GM18517 (cell line): ENCODE results near the gene RIT1.

Experiments used
- ATAC-seq: cut with Tn5 transposase; IDR thresholded peaks from one replicate; pipeline ENCODE4 v1.9.1; 2021; ENCODE audit warnings: mild to moderate bottlenecking, moderate library complexity; ENCODE audit not compliant: unreplicated experiment

The RIT1 gene

DNA sequence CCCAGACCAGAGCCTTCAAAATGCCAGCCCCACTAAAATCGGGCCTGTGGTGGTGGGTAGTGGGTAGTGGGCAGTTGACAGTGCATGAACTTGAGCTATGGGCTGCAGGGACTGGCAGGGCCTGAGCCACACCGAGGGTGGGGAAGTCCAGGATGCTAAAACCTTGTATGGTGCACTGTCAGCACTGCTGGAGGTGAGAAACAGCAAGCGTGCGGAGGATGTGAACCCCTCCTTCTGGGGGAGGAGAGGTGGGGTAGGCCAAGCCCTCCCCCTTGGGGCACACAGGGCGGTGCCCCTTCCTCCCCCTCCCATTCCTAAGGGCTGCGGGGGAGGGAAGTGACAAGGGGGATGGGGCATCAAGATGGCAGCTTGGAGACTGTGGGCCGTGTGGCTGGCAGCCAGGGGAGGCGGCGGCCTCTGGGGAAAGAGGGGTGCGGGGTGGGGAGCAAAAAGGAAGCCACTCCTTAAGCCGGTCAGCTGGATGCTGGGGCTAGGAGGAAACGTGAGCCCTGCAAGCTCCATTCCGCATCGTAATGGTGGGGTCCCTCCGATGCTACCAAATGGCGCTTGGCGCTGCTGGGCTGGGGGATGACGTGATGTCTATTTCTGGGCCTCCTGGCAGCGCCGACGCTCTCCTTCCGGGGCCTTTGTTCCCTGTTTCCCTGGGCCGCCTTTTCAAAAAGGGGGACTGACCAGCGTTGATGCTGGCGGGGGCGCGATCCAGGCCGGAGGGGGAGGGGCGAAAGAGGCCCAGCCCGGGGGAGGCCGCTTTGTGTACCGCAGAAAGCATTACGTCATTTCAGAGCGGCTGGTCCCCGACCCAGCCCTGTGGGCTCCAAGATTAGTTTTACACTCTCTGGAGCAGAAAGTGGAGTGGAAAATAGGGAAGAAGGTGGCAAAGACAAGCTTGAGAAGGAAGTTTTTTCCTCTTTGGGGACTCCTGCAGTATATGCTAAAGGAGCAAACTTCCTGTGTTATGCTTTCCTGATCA lies 51.0 kb downstream of the RIT1 start:
- no peak for ATAC-seq

DNA sequence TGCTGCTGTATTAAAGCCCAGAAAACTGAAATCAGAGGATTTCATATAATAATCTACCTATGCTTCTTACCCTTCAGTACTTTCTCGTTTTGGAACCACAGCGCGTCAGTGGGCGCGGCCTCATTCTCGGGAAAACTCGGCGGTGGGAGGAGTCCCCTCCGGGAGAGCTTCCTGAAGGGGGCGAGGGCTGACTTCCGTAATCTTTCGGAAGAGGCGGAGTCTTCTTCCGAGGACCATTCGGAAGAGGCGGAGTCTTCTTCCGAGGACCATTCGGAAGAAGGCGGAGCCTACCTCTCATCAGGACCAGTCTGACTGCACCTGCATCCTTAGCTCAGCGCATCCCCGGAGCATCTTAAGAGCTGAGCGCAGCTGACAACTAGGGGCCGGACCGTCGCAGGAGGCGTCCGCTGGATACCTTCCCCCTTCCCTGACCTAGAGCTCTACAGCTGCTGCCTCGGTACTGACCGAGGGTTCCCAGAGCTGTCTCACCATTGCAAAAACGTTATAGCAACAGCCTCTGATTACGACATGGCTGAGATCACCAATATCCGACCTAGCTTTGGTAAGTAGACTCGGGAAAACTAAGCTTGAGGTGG lies 51.8 kb downstream of the RIT1 start, which contains the start of gene SYT11:
Gene SYT11, plus strand, starts transcription at position 334 of the 596 bp plus-strand sequence. Its CDS starts 195 bp downstream, at position 529.
- peak; percentile 41 for ATAC-seq

DNA sequence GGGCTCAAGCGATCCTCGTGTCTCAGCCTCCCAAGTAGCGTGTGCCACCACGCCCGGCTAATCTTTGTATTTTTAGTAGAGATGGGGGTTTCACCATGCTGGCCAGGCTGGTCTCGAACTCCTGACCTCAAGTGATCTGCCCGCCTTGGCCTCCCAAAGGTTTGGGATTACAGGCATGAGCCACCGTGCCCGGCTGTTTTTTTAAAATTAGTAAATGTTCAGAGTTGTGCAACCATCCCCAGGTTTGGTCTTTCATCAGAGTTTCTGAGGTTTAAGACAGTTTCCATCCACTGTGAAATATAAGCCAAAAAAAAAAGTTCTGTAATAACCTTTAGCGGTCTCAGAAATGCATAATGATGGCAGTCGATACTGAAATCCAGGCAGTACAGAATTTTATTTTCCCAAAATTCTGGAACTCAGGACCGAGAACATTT lies 52.3 kb downstream of the RIT1 start:
- peak; percentile 11 for ATAC-seq

DNA sequence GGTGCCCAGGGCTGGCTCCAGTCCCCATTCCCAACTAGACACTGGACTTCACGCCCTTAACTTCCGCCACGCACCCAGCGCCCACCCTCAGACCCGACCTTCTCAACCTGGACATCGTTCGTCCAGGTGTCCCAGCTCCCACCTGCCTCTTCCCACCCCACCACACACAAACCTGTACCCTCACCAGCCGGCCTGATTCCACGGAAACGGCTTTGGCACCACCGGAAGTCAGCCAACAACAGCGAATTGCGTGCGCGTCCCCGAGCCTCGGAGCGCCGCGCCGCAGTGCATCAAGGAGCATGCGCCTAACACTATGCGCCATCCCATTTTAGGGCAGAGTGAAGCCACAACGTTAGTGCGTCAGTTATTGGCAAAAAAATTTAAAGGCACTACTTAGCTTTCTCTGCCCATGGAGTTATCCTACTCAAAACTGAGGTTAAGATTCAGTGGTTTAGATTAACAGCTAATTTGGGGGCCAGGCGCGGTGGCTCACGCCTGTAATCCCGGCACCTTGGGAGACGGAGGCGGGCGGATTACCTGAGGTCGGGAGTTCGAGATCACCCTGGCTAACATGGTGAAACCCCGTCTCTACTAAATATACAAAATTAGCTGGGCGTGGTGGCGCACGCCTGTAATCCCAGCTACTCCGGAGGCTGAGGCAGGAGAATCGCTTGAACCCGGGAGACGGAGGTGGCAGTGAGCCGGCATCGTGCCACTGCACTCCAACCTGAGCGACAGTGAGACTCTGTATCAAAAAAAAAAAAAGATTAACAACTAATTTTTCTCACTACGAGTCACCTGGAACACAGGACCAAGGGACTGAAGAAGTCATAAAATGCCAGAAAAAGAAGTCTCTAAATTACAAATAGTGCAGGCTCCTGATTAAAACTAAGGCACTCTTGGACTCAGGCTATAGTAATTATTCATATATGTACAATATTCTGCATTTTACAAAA lies 53.9 kb downstream of the RIT1 start, which contains the start of gene GON4L:
Gene GON4L, minus strand, starts transcription at position 240 of the 956 bp plus-strand sequence. CDS start 3,434 bp downstream, outside the sequence.
- ATAC-seq = peak; percentile 50

DNA sequence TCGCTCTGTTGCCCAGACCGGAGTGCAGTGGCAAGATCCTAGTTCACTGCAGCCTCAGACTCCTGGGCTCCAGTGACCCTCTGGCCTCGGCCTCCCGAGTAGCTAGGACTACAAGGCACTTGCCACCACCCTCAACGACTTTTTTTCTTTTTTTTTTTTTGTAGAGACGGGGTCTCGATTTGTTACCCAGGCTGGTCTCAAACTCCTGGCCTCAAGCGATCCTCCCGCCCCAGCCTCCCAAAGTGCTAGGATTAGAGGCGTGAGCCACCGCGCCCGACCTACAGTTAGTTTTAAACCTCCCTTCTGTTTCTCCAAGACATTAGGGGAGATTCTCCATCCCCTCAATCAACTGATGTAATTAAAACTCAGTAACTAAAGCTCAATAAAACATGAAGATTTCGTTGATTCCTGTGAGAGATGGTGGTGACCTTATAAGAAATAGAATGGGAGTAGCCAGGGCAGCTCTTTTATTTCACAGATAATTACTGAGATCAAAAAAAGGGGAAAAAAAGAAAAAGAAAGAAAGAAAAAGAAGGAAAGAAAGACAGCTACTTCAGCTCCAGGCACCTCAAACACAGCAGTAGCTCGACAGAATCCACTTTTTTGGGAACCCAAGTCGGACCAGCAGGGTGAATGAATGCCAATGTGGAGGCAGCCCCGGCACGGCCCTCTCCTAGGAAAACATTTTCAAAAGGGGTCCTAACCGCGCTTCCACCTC lies 54.7 kb downstream of the RIT1 start:
- ATAC-seq = no peak

DNA sequence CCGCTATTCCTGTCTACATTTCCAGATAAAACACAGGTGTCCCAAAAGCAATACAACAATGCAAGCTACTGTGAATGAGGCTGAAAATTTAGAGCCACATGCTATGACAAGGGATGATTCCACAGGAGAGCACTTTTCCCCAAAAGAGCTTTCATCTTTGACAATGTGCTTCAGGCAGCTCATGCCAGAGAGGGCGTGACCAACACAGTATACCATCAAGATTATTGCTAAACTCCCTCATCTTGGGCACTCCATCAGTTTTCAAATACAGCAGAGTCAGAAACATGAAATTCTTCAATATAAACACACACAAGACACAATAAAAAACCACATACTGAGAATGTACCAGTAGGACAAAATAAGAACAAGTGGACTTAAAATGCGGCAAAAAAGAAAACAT lies 60.8 kb downstream of the RIT1 start:
- no peak for ATAC-seq

DNA sequence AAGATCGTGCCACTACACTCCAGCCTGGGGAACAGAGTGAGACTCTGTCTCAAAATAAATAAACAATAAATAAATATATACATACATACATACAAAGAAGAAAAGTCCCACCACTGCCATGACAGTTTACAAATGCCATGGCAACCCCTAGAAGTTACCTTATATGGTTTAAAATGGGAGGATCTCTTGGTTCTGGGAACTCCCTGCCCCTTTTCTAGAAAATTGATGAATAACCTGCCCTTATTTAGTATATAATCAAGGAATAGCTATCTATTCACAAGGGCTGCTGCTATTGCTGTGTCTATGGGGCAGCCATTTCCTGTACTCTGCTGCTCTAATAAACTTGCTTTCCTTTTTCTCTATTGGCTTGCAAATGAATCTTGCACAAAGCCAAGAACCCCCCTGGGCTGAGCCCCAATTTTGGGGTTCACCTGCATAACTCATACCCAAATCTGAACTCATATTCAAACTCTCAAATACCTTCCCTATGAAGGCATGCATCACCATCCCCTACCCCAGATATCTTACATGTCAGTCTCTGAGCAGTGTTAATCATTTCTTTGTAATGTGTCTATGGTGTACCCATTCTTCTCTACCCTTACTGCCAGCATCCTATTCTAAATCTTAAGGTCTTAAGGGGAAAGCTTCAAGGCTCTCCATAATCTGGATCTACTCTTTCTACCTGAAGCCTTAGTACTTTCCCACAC lies 63.2 kb downstream of the RIT1 start:
- ATAC-seq = no peak
